Natural killer cell treated with Interleukin-12 subunit alpha and Interleukin-12 subunit beta and Interleukin-15 and Interleukin-18, amount 100 ng/mL, for 72 hours (primary cell): ENCODE data around the gene GOT1. TPM values are rescaled to one million over a fixed set of nuclear protein-coding genes. Genes with fewer than 3 reads are reported as not detected.

Source experiments
- total RNA-seq, 2 donors: library from RNA; stranded (reverse); gene quantifications; one replicate each; pipeline ENCODE4 v1.2.3, GENCODE V29; 2022

Gene GOT1
- total RNA-seq, 2 donors from 2014 or later = 42.5 to 44.4 TPM

Other genes with a start within 250 kb of the GOT1 start
- gene HPSE2, start 194.8 kb downstream of the GOT1 start, total RNA-seq = not detected
- gene CNNM1, start 101.3 kb downstream of the GOT1 start, total RNA-seq = not detected
- not detected for gene NKX2-3, start 102.3 kb upstream of the GOT1 start, total RNA-seq
- 10 to 100 TPM; 43.4 to 58.7 TPM for gene SLC25A28, start 189.8 kb upstream of the GOT1 start, total RNA-seq
- gene ENTPD7, start 228.9 kb upstream of the GOT1 start, total RNA-seq = 10 to 100 TPM in 1 of 2 donors, 1 to 10 TPM in 1; 9.0 to 10.9 TPM